ENCODE results near the gene PRKN.
"Not testable (repeated sequence)": the region's sequence is repeated elsewhere in the genome, so short reads cannot be mapped to it uniquely, and the experiment has no call there.

The PRKN gene

GRCh38 chr6:162679681-162680080, 47.9 kb downstream of the PRKN start:
- no peaks in the 10 kb centered on the region for H3K36me3 ChIP-seq (ENCODE audit: control insufficient read depth in 2 of 2, insufficient read depth in 2 of 2, low read length in 2 of 2)

GRCh38 chr6:162678896-162679295, 48.7 kb downstream of the PRKN start:
- not testable (repeated sequence) for H3K9ac ChIP-seq (ENCODE audit: low read length in 2 of 2); H3K4me3 ChIP-seq (ENCODE audit: low read length in 2 of 2); H3K27ac ChIP-seq (ENCODE audit: low read length); H3K4me1 ChIP-seq (ENCODE audit: control insufficient read depth, insufficient read depth, low read length); H3K27me3 ChIP-seq (ENCODE audit: control insufficient read depth in 1 of 2, insufficient read depth in 2 of 2, low read length in 2 of 2); H3K9me3 ChIP-seq (ENCODE audit: control insufficient read depth in 2 of 2, low read length in 2 of 2); H3K36me3 ChIP-seq (ENCODE audit: control insufficient read depth in 2 of 2, insufficient read depth in 2 of 2, low read length in 2 of 2)

More at GRCh38 chr6:162679681-162680080, 47.9 kb downstream of the PRKN start:
- H3K4me3 ChIP-seq (ENCODE audit: low read length in 2 of 2), result no peak overlapping the region
- no peak overlapping the region for H3K27ac ChIP-seq (ENCODE audit: low read length)
- no peaks in the 10 kb centered on the region for H3K27me3 ChIP-seq (ENCODE audit: control insufficient read depth in 1 of 2, insufficient read depth in 2 of 2, low read length in 2 of 2)
- no peak overlapping the region for H3K9ac ChIP-seq (ENCODE audit: low read length in 2 of 2)
- H3K9me3 ChIP-seq (ENCODE audit: control insufficient read depth in 2 of 2, low read length in 2 of 2), result no peaks in the 10 kb centered on the region
- H3K4me1 ChIP-seq (ENCODE audit: control insufficient read depth, insufficient read depth, low read length), result no peaks in the 10 kb centered on the region

GRCh38 chr6:162675503-162675902, 52.1 kb downstream of the PRKN start:
- Histone ChIP-seq H3K27ac (ENCODE audit: low read length) (no peak overlapping the region), H3K36me3 (ENCODE audit: control insufficient read depth in 2 of 2, insufficient read depth in 2 of 2, low read length in 2 of 2) (no peaks in the 10 kb centered on the region), H3K9ac (ENCODE audit: low read length in 2 of 2) (no peak overlapping the region), H3K4me1 (ENCODE audit: control insufficient read depth, insufficient read depth, low read length) (no peaks in the 10 kb centered on the region), H3K4me3 (ENCODE audit: low read length in 2 of 2) (no peak overlapping the region), H3K27me3 (ENCODE audit: control insufficient read depth in 1 of 2, insufficient read depth in 2 of 2, low read length in 2 of 2) (no peaks in the 10 kb centered on the region), H3K9me3 (ENCODE audit: control insufficient read depth in 2 of 2, low read length in 2 of 2) (no peaks in the 10 kb centered on the region)

- Histone ChIP-seq H3K36me3 (ENCODE audit: control insufficient read depth in 2 of 2, insufficient read depth in 2 of 2, low read length in 2 of 2) (no peaks in the 10 kb centered on the region), H3K27ac (ENCODE audit: low read length) (no peak overlapping the region), H3K9me3 (ENCODE audit: control insufficient read depth in 2 of 2, low read length in 2 of 2) (no peaks in the 10 kb centered on the region), H3K4me1 (ENCODE audit: control insufficient read depth, insufficient read depth, low read length) (no peaks in the 10 kb centered on the region), H3K4me3 (ENCODE audit: low read length in 2 of 2) (no peak overlapping the region), H3K9ac (ENCODE audit: low read length in 2 of 2) (no peak overlapping the region), H3K27me3 (ENCODE audit: control insufficient read depth in 1 of 2, insufficient read depth in 2 of 2, low read length in 2 of 2) (no peaks in the 10 kb centered on the region)
Observed at GRCh38 chr6:162674452-162674851, 53.1 kb downstream of the PRKN start.

GRCh38 chr6:162671580-162672165, 55.9 kb downstream of the PRKN start:
- Histone ChIP-seq H3K27ac (ENCODE audit: low read length) (no peak overlapping the region), H3K36me3 (ENCODE audit: control insufficient read depth in 2 of 2, insufficient read depth in 2 of 2, low read length in 2 of 2) (no peaks in the 10 kb centered on the region), H3K27me3 (ENCODE audit: control insufficient read depth in 1 of 2, insufficient read depth in 2 of 2, low read length in 2 of 2) (no peaks in the 10 kb centered on the region)

GRCh38 chr6:162670345-162670744, 57.2 kb downstream of the PRKN start:
- Histone ChIP-seq H3K4me1 (ENCODE audit: control insufficient read depth, insufficient read depth, low read length) (no peaks in the 10 kb centered on the region), H3K27ac (ENCODE audit: low read length) (no peak overlapping the region), H3K9me3 (ENCODE audit: control insufficient read depth in 2 of 2, low read length in 2 of 2) (no peaks in the 10 kb centered on the region), H3K36me3 (ENCODE audit: control insufficient read depth in 2 of 2, insufficient read depth in 2 of 2, low read length in 2 of 2) (no peaks in the 10 kb centered on the region), H3K4me3 (ENCODE audit: low read length in 2 of 2) (no peak overlapping the region), H3K27me3 (ENCODE audit: control insufficient read depth in 1 of 2, insufficient read depth in 2 of 2, low read length in 2 of 2) (no peaks in the 10 kb centered on the region), H3K9ac (ENCODE audit: low read length in 2 of 2) (no peak overlapping the region)

More at GRCh38 chr6:162671580-162672165, 55.9 kb downstream of the PRKN start:
- Histone ChIP-seq H3K9me3 (ENCODE audit: control insufficient read depth in 2 of 2, low read length in 2 of 2) (no peaks in the 10 kb centered on the region), H3K4me1 (ENCODE audit: control insufficient read depth, insufficient read depth, low read length) (no peaks in the 10 kb centered on the region), H3K9ac (ENCODE audit: low read length in 2 of 2) (no peak overlapping the region), H3K4me3 (ENCODE audit: low read length in 2 of 2) (no peak overlapping the region)

- no peak overlapping the region for H3K4me3 ChIP-seq (ENCODE audit: low read length in 2 of 2)
- H3K36me3 ChIP-seq (ENCODE audit: control insufficient read depth in 2 of 2, insufficient read depth in 2 of 2, low read length in 2 of 2), result no peaks in the 10 kb centered on the region
- no peaks in the 10 kb centered on the region for H3K4me1 ChIP-seq (ENCODE audit: control insufficient read depth, insufficient read depth, low read length)
- no peaks in the 10 kb centered on the region for H3K27me3 ChIP-seq (ENCODE audit: control insufficient read depth in 1 of 2, insufficient read depth in 2 of 2, low read length in 2 of 2)
- no peak overlapping the region for H3K9ac ChIP-seq (ENCODE audit: low read length in 2 of 2)
- H3K9me3 ChIP-seq (ENCODE audit: control insufficient read depth in 2 of 2, low read length in 2 of 2), result no peaks in the 10 kb centered on the region
- H3K27ac ChIP-seq (ENCODE audit: low read length), result no peak overlapping the region
Observed at GRCh38 chr6:162666246-162666645, 61.3 kb downstream of the PRKN start.

GRCh38 chr6:162653808-162654207, 73.8 kb downstream of the PRKN start:
- Histone ChIP-seq H3K9ac (ENCODE audit: low read length in 2 of 2) (no peak overlapping the region), H3K27ac (ENCODE audit: low read length) (no peak overlapping the region), H3K36me3 (ENCODE audit: control insufficient read depth in 2 of 2, insufficient read depth in 2 of 2, low read length in 2 of 2) (no peaks in the 10 kb centered on the region), H3K4me3 (ENCODE audit: low read length in 2 of 2) (no peak overlapping the region), H3K9me3 (ENCODE audit: control insufficient read depth in 2 of 2, low read length in 2 of 2) (no peaks in the 10 kb centered on the region), H3K27me3 (ENCODE audit: control insufficient read depth in 1 of 2, insufficient read depth in 2 of 2, low read length in 2 of 2) (no peaks in the 10 kb centered on the region), H3K4me1 (ENCODE audit: control insufficient read depth, insufficient read depth, low read length) (no peaks in the 10 kb centered on the region)

GRCh38 chr6:162651505-162651904, 76.1 kb downstream of the PRKN start:
- H3K4me3 ChIP-seq (ENCODE audit: low read length in 2 of 2), result no peak overlapping the region
- H3K36me3 ChIP-seq (ENCODE audit: control insufficient read depth in 2 of 2, insufficient read depth in 2 of 2, low read length in 2 of 2), result no peaks in the 10 kb centered on the region
- no peak overlapping the region for H3K27ac ChIP-seq (ENCODE audit: low read length)
- no peaks in the 10 kb centered on the region for H3K27me3 ChIP-seq (ENCODE audit: control insufficient read depth in 1 of 2, insufficient read depth in 2 of 2, low read length in 2 of 2)
- H3K9ac ChIP-seq (ENCODE audit: low read length in 2 of 2), result no peak overlapping the region
- no peaks in the 10 kb centered on the region for H3K4me1 ChIP-seq (ENCODE audit: control insufficient read depth, insufficient read depth, low read length)
- H3K9me3 ChIP-seq (ENCODE audit: control insufficient read depth in 2 of 2, low read length in 2 of 2), result no peaks in the 10 kb centered on the region

GRCh38 chr6:162649271-162649670, 78.3 kb downstream of the PRKN start:
- Histone ChIP-seq H3K27ac (ENCODE audit: low read length) (no peak overlapping the region), H3K36me3 (ENCODE audit: control insufficient read depth in 2 of 2, insufficient read depth in 2 of 2, low read length in 2 of 2) (no peaks in the 10 kb centered on the region), H3K4me3 (ENCODE audit: low read length in 2 of 2) (no peak overlapping the region), H3K9ac (ENCODE audit: low read length in 2 of 2) (no peak overlapping the region), H3K9me3 (ENCODE audit: control insufficient read depth in 2 of 2, low read length in 2 of 2) (no peaks in the 10 kb centered on the region), H3K27me3 (ENCODE audit: control insufficient read depth in 1 of 2, insufficient read depth in 2 of 2, low read length in 2 of 2) (no peaks in the 10 kb centered on the region), H3K4me1 (ENCODE audit: control insufficient read depth, insufficient read depth, low read length) (no peaks in the 10 kb centered on the region)

- no peaks in the 10 kb centered on the region for H3K9me3 ChIP-seq (ENCODE audit: control insufficient read depth in 2 of 2, low read length in 2 of 2)
- H3K4me1 ChIP-seq (ENCODE audit: control insufficient read depth, insufficient read depth, low read length), result no peaks in the 10 kb centered on the region
- no peak overlapping the region for H3K27ac ChIP-seq (ENCODE audit: low read length)
- no peaks in the 10 kb centered on the region for H3K36me3 ChIP-seq (ENCODE audit: control insufficient read depth in 2 of 2, insufficient read depth in 2 of 2, low read length in 2 of 2)
- no peaks in the 10 kb centered on the region for H3K27me3 ChIP-seq (ENCODE audit: control insufficient read depth in 1 of 2, insufficient read depth in 2 of 2, low read length in 2 of 2)
- no peak overlapping the region for H3K4me3 ChIP-seq (ENCODE audit: low read length in 2 of 2)
- no peak overlapping the region for H3K9ac ChIP-seq (ENCODE audit: low read length in 2 of 2)
Observed at GRCh38 chr6:162644153-162644552, 83.4 kb downstream of the PRKN start.
